ENCODE measurements around the gene TRERF1.

- TF ChIP-seq POLR2A (IDR thresholded peaks at IDR 0.05) (no peak), CTCF (IDR thresholded peaks at IDR 0.05) (no peak)
Observed at GRCh38 chr6:42232035-42232434, 219.7 kb downstream of the TRERF1 start.
